ENCODE measurements around the gene ITGB1BP1.

The ITGB1BP1 gene

GRCh38 chr2:9380702-9381628, 42.4 kb downstream of the ITGB1BP1 start:
- Histone ChIP-seq H3K27ac (no peak overlapping the region), H3K36me3 (no peaks in the 10 kb centered on the region), H3K4me1 (ENCODE audit: control insufficient read depth in 1 of 2, insufficient read depth in 1 of 2, low read depth in 1 of 2, low read length in 1 of 2) (no peaks in the 10 kb centered on the region)

GRCh38 chr2:9379391-9379755, 44.0 kb downstream of the ITGB1BP1 start:
- no peaks in the 10 kb centered on the region for H3K9me3 ChIP-seq
- H3K27me3 ChIP-seq, result no peaks in the 10 kb centered on the region
- TF ChIP-seq CTCF (IDR thresholded peaks at IDR 0.05), result no peak
- no peaks in the 10 kb centered on the region for H3K36me3 ChIP-seq
- H3K4me1 ChIP-seq (ENCODE audit: control insufficient read depth in 1 of 2, insufficient read depth in 1 of 2, low read depth in 1 of 2, low read length in 1 of 2), result no peaks in the 10 kb centered on the region
- no peak overlapping the region for H3K27ac ChIP-seq
- H3K4me3 ChIP-seq (ENCODE audit: low read depth in 1 of 2, low read length in 1 of 2), result no peak overlapping the region

More at GRCh38 chr2:9380702-9381628, 42.4 kb downstream of the ITGB1BP1 start:
- TF ChIP-seq CTCF (IDR thresholded peaks at IDR 0.05), result no peak
- Histone ChIP-seq H3K4me3 (ENCODE audit: low read depth in 1 of 2, low read length in 1 of 2) (no peak overlapping the region), H3K27me3 (no peaks in the 10 kb centered on the region), H3K9me3 (no peaks in the 10 kb centered on the region)

- TF ChIP-seq CTCF (IDR thresholded peaks at IDR 0.05), result no peak
- Histone ChIP-seq H3K4me3 (ENCODE audit: low read depth in 1 of 2, low read length in 1 of 2) (no peak overlapping the region), H3K27ac (no peak overlapping the region), H3K9me3 (no peaks in the 10 kb centered on the region), H3K27me3 (no peaks in the 10 kb centered on the region), H3K36me3 (no peaks in the 10 kb centered on the region), H3K4me1 (ENCODE audit: control insufficient read depth in 1 of 2, insufficient read depth in 1 of 2, low read depth in 1 of 2, low read length in 1 of 2) (no peaks in the 10 kb centered on the region)
Measured at GRCh38 chr2:9378433-9379390, 44.6 kb downstream of the ITGB1BP1 start.

GRCh38 chr2:9377461-9378097, 45.7 kb downstream of the ITGB1BP1 start:
- Histone ChIP-seq H3K9me3 (no peaks in the 10 kb centered on the region), H3K4me1 (ENCODE audit: control insufficient read depth in 1 of 2, insufficient read depth in 1 of 2, low read depth in 1 of 2, low read length in 1 of 2) (no peaks in the 10 kb centered on the region), H3K4me3 (ENCODE audit: low read depth in 1 of 2, low read length in 1 of 2) (no peak overlapping the region), H3K27me3 (no peaks in the 10 kb centered on the region), H3K27ac (no peak overlapping the region), H3K36me3 (no peaks in the 10 kb centered on the region)
- no peak for TF ChIP-seq CTCF (IDR thresholded peaks at IDR 0.05)

GRCh38 chr2:9375857-9376428, 47.4 kb downstream of the ITGB1BP1 start:
- H3K4me3 ChIP-seq (ENCODE audit: low read depth in 1 of 2, low read length in 1 of 2), result no peak overlapping the region
- no peak overlapping the region for H3K27ac ChIP-seq
- no peaks in the 10 kb centered on the region for H3K36me3 ChIP-seq
- no peaks in the 10 kb centered on the region for H3K4me1 ChIP-seq (ENCODE audit: control insufficient read depth in 1 of 2, insufficient read depth in 1 of 2, low read depth in 1 of 2, low read length in 1 of 2)
- no peaks in the 10 kb centered on the region for H3K27me3 ChIP-seq
- no peak for TF ChIP-seq CTCF (IDR thresholded peaks at IDR 0.05)
- no peaks in the 10 kb centered on the region for H3K9me3 ChIP-seq

Measured in neutrophil (primary cell).